Suprapubic skin (tissue), 4 donors: ENCODE results near the gene TRPV3. TPM values are rescaled to one million over a fixed set of nuclear protein-coding genes. Genes with fewer than 3 reads are reported as not detected.

ENCODE experiments used
- DNase-seq, 2 donors: peaks; one replicate each; pipeline ENCODE4 v3.0.0-alpha.2; 2019; ENCODE audit warnings: low spot score in 2 of 2
- H3K27ac ChIP-seq: fragments of 200-600 bp; sonication (generic); one replicate; pipeline ENCODE4 v1.5.1; 2019
- H3K27me3 ChIP-seq: fragments of 200-600 bp; sonication (generic); one replicate; pipeline ENCODE4 v1.5.1; 2019
- H3K36me3 ChIP-seq: fragments of 200-600 bp; sonication (generic); one replicate; pipeline ENCODE4 v1.5.1; 2019
- H3K4me1 ChIP-seq: fragments of 200-600 bp; sonication (generic); one replicate; pipeline ENCODE4 v1.5.1; 2019
- H3K4me3 ChIP-seq: fragments of 200-600 bp; sonication (generic); one replicate; pipeline ENCODE4 v1.5.1; 2019; ENCODE audit warnings: mild to moderate bottlenecking
- H3K9me3 ChIP-seq: fragments of 200-600 bp; sonication (generic); one replicate; pipeline ENCODE4 v1.5.1; 2019
- EP300 ChIP-seq: sonication (generic); formaldehyde crosslinking; IDR thresholded peaks from one replicate; pipeline ENCODE4 v1.6.1; 2017; ENCODE audit warnings: antibody characterized with exemption
- POLR2A ChIP-seq, 2 donors: fragments of 450-650 bp; IDR thresholded peaks; one replicate each; pipeline ENCODE4 v1.6.1; 2017; ENCODE audit warnings: antibody characterized with exemption in 2 of 2, mild to moderate bottlenecking in 2 of 2, moderate library complexity in 2 of 2
- POLR2AphosphoS5 ChIP-seq, 3 donors: sonication (generic); formaldehyde crosslinking; IDR thresholded peaks; one replicate each; pipeline ENCODE4 v1.6.1; 2017; ENCODE audit warnings: antibody characterized with exemption in 3 of 3
- WGBS: methylation state at CpG from one replicate; pipeline ENCODE4 v1.1.5; 2018; 5-methylcytosine and 5-hydroxymethylcytosine counted together
- total RNA-seq, 4 donors: library from RNA; depleted of rRNA; stranded (reverse); fragments of >200 nt; gene quantifications; one replicate each; pipeline ENCODE4 v1.1.0, GENCODE V29; 2016
- TF ChIP-seq, protein P1 (sequence below), 2 donors: fragments of 200-600 bp in 1 of 2; fragments of 450-650 bp in 1 of 2; sonication (generic) in 1 of 2; IDR thresholded peaks; one replicate each; pipeline ENCODE4 v1.5.1; 2016 to 2019; ENCODE audit warnings: antibody characterized with exemption in 2 of 2, mild to moderate bottlenecking in 1 of 2, moderate library complexity in 1 of 2

Gene TRPV3
- total RNA-seq, 4 donors from 2014 or later, result 25.6 to 45.4 (median 34.4) TPM

DNA sequence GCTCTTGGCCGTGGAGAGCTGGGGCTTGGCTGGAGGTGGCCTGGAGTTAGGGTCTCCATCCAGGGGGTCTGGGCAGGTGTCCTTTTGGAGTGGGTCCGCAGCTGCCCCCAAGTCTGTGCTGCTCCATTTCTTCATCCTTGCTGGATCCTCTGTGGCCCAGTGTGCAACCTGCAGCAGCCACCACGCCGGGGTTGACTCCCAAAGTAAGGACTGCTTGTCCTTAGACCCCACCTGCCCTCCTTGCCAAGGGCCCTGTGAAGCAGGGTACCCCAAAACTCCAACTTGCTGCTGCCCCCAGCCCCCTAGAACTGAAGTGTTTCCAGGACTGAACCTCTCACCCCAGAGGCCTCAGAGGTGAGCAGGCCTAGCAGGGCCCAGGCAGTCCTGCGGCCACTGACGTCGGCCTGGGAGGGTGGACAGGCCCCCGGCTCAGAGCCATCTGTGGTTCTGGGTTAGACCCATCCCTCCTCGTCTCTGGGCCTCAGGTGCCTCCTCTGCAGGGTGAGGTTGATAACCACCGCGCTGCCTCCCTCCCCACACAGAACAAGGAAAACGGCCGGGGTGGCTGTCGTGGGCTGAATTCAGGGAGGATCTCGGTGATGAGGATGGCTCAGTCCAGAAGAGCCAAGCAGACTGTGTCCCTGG, 34.7 kb upstream of the TRPV3 start:
- peaks cover 43% of the 10 kb centered on the region for H3K36me3 ChIP-seq
- H3K9me3 ChIP-seq, result no peaks in the 10 kb centered on the region
- no peaks in the 10 kb centered on the region for H3K27me3 ChIP-seq
- H3K27ac ChIP-seq, result no peak overlapping the region
- H3K4me3 ChIP-seq, result no peak overlapping the region
- 82% methylated on average over 7 of the region's 15 CpGs for WGBS
- no peaks in the 10 kb centered on the region for H3K4me1 ChIP-seq
- TF ChIP-seq POLR2A (IDR thresholded peaks at IDR 0.05), result no peak
- no peak for TF ChIP-seq EP300
- TF ChIP-seq, protein P1, sequence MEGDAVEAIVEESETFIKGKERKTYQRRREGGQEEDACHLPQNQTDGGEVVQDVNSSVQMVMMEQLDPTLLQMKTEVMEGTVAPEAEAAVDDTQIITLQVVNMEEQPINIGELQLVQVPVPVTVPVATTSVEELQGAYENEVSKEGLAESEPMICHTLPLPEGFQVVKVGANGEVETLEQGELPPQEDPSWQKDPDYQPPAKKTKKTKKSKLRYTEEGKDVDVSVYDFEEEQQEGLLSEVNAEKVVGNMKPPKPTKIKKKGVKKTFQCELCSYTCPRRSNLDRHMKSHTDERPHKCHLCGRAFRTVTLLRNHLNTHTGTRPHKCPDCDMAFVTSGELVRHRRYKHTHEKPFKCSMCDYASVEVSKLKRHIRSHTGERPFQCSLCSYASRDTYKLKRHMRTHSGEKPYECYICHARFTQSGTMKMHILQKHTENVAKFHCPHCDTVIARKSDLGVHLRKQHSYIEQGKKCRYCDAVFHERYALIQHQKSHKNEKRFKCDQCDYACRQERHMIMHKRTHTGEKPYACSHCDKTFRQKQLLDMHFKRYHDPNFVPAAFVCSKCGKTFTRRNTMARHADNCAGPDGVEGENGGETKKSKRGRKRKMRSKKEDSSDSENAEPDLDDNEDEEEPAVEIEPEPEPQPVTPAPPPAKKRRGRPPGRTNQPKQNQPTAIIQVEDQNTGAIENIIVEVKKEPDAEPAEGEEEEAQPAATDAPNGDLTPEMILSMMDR (IDR thresholded peaks at IDR 0.05), result no peak
- no peak for TF ChIP-seq POLR2AphosphoS5 (IDR thresholded peaks at IDR 0.05)
- no peak for DNase-seq

- Histone ChIP-seq H3K4me3 (no peak overlapping the region), H3K27me3 (no peaks in the 10 kb centered on the region), H3K36me3 (peaks cover 59% of the 10 kb centered on the region), H3K4me1 (no peaks in the 10 kb centered on the region), H3K27ac (no peak overlapping the region), H3K9me3 (no peaks in the 10 kb centered on the region)
- WGBS, result 91% methylated on average over 15 of the region's 15 CpGs
- TF ChIP-seq POLR2AphosphoS5 (IDR thresholded peaks at IDR 0.05) (no peak), POLR2A (IDR thresholded peaks at IDR 0.05) (no peak), EP300 (no peak)
- TF ChIP-seq, protein P1 (IDR thresholded peaks at IDR 0.05), result no peak
- DNase-seq, result no peak
These were observed 33.2 kb upstream of the TRPV3 start for GRCh38 chr17:3590768-3591167.

GRCh38 chr17:3590231-3590630, 32.6 kb upstream of the TRPV3 start:
- H3K27ac ChIP-seq, result no peak overlapping the region
- no peak for DNase-seq
- no peak overlapping the region for H3K4me3 ChIP-seq
- no peaks in the 10 kb centered on the region for H3K4me1 ChIP-seq
- no peaks in the 10 kb centered on the region for H3K27me3 ChIP-seq
- 97% methylated on average over 6 of the region's 15 CpGs for WGBS
- peaks cover 64% of the 10 kb centered on the region for H3K36me3 ChIP-seq
- no peaks in the 10 kb centered on the region for H3K9me3 ChIP-seq
- no peak for TF ChIP-seq POLR2A (IDR thresholded peaks at IDR 0.05)

GRCh38 chr17:3589784-3590183, 32.2 kb upstream of the TRPV3 start:
- Histone ChIP-seq H3K9me3 (no peaks in the 10 kb centered on the region), H3K27me3 (no peaks in the 10 kb centered on the region), H3K4me1 (no peaks in the 10 kb centered on the region), H3K27ac (no peak overlapping the region), H3K36me3 (peaks cover 64% of the 10 kb centered on the region), H3K4me3 (no peak overlapping the region)
- DNase-seq, result no peak
- 92% methylated on average over 15 of the region's 22 CpGs for WGBS
- TF ChIP-seq, protein P1 (IDR thresholded peaks at IDR 0.05), result no peak
- TF ChIP-seq EP300, result no peak
- no peak for TF ChIP-seq POLR2AphosphoS5 (IDR thresholded peaks at IDR 0.05)
- TF ChIP-seq POLR2A (IDR thresholded peaks at IDR 0.05), result no peak

DNA sequence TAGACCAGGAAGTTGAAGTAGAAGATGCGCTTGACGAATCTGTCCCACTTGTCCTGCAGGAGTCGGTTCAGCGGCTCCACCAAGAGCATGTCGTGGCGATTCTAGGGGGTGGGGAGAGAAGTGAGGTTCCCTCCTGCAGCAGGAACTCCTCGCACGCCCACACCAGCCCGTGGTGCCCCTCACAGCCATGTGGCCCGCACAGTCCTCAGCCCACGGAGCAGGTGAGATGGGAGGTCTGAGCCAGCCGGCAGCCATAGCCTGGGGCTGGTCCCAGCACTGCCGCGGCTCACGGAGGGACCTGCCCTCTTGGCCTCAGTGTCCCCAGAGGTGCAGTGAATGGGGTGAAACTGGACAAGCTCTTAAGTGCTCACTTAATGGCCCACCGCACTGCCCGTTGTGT, 28.2 kb upstream of the TRPV3 start:
- Histone ChIP-seq H3K27ac (no peak overlapping the region), H3K9me3 (no peaks in the 10 kb centered on the region), H3K27me3 (no peaks in the 10 kb centered on the region), H3K36me3 (peaks cover 51% of the 10 kb centered on the region), H3K4me3 (no peak overlapping the region), H3K4me1 (no peaks in the 10 kb centered on the region)
- no peak for DNase-seq
- TF ChIP-seq, protein P1 (IDR thresholded peaks at IDR 0.05), result no peak
- TF ChIP-seq POLR2A (IDR thresholded peaks at IDR 0.05), result no peak
- no peak for TF ChIP-seq EP300
- TF ChIP-seq POLR2AphosphoS5 (IDR thresholded peaks at IDR 0.05), result no peak
- WGBS, result 90% methylated on average over 13 of the region's 17 CpGs

DNA sequence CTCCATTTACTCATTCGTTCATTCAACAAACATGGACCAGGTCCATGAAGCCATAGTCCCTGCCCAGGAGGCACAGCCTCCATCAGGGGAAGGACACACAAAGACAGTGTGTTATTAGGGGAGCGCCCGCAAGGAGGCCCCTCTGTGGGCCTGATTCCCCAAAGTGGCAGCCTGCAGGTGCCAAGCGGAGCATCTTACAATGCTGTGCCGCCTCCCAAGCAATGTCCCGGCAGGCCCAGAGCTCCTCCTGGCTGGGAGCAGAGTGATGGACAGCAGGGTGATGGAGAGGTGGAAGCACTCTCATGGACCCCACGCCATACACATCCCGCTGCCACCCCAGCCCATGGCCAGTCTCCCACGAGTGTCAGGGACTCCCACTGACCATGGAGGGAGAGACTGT, 25.8 kb upstream of the TRPV3 start:
- no peak for DNase-seq
- Histone ChIP-seq H3K9me3 (no peaks in the 10 kb centered on the region), H3K27ac (no peak overlapping the region), H3K4me3 (no peak overlapping the region), H3K36me3 (peaks cover 51% of the 10 kb centered on the region), H3K27me3 (no peaks in the 10 kb centered on the region), H3K4me1 (no peaks in the 10 kb centered on the region)
- TF ChIP-seq, protein P1 (IDR thresholded peaks at IDR 0.05), result no peak
- TF ChIP-seq POLR2AphosphoS5 (IDR thresholded peaks at IDR 0.05), result no peak
- no peak for TF ChIP-seq EP300
- TF ChIP-seq POLR2A (IDR thresholded peaks at IDR 0.05), result no peak
- 88% methylated on average over 7 of the region's 9 CpGs for WGBS
